RPMI7951 (cell line): ENCODE measurements around the gene RBM18. TPM values are rescaled to one million over a fixed set of nuclear protein-coding genes. Genes with fewer than 3 reads are reported as not detected.

Source experiments
- DNase-seq: peaks from one replicate; pipeline ENCODE4 v3.0.0-alpha.2; 2012; ENCODE audit warnings: low read depth
- total RNA-seq: library from RNA; depleted of rRNA; stranded (reverse); fragments of >200 nt; shearing (Covaris generic); gene quantifications from 2 replicates; pipeline ENCODE4 v1.2.3, GENCODE V29; 2014

The RBM18 gene
- total RNA-seq, 1 experiment from 2014 or later = 12.5 TPM

DNA sequence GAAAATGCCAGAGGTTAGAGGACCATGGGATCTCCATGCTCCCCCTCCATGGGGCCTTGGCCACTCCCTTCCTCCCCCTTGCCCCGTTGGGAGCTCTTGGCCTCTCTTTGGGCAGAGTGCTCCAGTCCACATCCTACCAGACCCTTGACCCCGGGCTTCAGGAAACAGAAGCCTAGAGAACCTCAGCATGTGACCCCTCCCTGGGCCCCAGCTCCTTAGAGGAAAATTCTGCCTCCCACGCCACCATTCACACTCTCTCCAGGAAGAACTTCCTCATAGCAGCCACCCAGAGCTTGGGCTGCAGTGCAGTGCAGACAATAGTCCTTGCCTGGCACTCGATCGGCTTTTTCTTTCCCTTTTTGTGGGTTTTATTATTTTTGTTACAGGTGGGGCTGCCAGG is 41.8 kb downstream of the RBM18 start:
- no peak for DNase-seq

DNA sequence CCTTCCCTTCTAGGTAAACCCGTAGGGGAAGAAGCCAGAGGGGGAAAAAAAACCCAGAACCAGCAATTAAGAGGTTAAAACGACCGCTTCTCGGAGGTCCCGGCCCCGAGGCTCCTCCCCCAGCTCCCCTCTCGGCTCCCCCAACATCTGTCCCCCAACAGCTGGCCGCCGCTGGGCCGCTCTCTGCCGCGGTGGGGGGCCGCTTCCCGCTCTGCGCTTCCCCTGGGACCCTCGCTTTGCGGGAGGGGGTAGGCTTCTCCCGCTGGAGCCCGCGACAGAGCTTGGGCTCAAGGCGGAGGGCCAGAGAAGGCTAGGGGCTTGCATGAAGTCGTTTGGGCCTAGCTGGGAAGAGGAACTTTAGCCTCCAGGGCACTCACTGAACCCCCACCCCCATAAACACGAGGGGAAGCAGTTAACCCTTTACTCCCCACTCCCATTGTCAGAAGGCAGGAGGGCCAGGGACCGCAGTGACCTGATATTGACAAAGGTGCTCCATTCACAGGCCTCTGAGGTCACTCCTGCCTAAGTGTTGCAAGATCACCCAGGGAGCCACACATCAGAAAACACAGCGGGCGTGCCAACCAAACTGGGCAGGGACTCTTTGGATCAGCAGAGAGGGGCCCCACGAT is 43.3 kb downstream of the RBM18 start:
- no peak for DNase-seq

DNA sequence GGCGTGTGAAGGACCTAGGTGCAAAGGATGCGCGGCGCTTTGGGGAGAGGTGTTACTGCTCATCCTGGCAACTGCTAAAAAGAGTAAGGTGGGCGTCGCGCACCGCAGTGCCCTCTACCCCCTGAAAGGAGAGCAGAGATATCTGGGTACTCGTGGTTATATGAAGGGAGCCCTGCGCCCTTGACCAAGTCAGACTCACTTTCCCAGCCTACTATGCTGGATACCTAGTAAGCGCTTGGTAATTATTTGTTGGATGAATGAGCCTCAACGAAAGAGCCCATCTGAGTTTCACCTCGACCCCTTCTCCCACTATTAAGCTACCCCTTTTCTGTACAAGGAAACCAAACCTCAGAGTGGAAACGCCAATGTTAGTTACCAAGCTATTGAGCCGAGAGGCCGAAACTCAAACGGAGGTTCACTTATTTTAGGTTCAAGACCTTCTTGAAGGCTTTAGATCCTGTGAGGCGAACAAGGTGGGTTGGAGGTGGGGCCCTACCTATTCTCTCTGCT is 43.9 kb downstream of the RBM18 start:
- no peak for DNase-seq

DNA sequence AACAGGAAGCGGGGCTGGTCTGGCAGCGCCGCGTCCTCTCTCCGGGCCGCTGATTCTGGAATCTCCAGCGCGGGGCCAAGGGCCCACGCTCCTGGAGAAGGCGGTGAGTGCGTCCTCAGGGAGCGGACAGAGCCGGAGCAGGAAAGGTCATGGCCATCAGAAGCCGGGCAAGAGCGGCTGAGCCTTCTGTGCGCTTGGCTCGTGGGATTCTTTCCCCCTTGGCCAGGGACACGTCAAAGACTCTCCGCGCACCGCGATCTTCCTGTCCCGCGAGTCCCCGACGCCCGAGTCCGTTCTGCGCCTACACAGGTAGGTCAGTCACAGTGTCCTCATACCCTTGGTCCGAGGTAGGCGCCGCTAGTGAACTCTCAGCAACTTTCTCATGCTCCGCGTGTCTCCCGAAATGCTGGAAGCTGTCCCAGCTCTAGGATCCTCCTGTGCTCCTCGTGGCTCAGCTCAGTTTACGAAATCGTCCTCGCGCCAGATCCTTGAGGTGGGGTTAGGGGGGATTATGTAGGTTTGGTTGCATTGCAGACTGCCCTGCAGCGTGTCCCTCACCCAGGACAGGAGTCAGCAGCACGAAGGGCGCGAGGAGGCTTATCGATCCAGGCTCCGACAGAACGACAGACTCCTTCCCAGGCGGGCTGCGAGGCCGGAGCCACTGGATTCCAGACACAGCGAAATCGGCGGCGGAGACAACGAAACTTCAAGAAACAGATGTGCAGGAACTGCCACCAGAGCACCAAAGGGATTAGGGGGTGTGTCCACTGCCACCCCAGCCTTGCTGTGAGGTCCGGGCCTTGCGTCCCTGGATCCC is 44.6 kb downstream of the RBM18 start:
- no peak for DNase-seq

DNA sequence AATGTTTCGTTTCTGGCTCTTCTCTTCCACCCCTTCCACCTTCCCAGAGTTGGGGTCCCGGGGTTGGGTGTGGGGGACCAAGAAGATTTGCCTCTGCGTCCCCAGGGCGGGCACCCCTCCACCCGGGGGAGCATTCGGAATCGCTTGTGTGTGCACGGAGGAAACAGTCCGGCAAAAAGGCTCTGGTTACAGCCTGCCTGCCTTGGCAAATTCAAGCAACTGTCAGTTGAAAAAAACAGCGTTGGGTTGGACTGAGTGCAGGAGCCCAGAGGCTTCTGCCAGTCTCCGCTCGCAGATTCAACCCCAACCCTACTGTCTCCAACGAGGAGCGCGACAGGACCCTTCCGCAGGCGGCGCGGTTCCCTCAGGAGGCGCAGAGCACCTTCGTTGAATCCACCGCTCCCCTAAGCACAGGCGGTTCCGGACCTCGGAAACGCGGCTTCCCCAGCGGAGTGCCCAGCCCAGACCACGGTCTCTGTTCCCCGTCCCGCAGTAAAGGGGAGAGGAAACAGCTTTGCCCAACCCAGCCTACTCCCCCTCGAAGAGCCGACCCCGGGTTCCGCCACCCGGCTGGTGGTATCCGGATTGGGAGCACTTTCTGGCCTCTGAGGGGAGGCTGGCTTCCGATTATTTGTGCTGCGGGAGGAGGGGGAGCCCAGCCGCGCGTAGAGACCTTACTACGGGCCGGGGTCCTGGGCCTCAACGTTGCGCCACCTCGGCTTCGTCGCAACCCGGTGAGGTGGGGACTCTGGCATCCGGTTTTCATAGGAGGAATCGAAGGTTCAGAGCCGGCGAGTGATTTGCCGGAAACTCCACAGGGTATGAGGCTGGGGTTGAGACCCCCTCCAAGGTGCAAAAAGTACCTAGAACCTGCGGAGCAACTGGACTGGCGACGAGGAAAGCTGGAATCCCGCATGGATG is 45.4 kb downstream of the RBM18 start:
- no peak for DNase-seq

DNA sequence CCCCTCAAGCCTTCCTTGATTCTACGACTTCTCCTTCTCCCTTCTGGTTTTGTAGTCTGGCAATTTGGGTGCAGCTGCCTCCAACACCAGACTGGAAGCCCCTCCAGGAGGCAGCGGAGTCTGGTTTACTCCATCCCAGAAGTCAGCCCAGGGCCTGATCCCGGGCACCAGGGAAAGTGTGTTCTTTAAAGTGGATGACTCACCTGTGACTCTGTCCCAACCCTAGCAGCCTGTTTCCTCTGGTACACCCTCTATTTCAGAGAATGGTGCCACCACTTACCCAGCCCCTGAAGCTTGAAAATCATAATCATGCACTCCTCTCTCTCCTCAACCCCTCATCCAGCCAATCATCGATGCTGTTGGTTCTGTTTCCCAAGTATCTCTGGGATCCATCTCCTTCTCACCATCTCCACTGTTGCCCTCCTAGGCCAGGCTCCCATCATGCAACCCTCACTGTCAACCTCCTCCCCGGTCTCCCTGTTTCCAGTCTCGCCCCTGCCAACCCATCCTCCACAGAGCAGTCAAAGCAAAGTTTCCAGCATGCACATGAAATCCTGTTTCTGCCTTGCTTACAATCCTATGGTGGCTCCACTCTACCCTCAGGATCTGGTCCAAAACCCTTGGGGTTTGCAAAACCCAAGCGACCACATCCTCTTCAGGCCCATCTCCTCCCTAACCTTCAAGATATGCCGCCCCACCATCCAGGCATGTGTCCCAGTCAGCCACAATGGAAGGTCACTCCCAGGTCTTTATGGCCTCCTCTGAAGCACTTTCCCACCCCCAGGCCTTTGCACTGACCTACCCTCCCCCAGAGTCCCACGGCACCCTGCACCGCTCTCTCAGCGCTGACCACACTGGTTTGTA is 46.3 kb downstream of the RBM18 start:
- DNase-seq = peak; percentile 26

DNA sequence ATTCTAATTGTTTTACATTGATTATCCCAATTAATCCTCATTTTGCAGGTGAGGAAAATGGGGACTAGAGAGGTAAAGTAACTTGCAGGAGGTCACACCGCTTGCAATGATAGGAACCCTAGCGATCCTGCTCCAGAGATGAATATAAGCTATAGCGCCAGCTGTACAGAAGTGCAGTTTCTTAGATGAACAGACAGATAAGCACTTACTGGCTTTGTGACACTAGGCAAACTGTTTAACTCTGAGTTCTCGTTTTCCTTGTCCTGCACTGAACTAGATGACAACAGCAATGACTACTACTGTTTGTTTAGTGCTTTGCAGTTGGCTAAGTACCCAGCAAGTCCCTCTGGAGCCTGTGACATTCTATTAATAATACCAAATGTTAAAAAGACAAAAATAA is 47.0 kb downstream of the RBM18 start:
- no peak for DNase-seq

DNA sequence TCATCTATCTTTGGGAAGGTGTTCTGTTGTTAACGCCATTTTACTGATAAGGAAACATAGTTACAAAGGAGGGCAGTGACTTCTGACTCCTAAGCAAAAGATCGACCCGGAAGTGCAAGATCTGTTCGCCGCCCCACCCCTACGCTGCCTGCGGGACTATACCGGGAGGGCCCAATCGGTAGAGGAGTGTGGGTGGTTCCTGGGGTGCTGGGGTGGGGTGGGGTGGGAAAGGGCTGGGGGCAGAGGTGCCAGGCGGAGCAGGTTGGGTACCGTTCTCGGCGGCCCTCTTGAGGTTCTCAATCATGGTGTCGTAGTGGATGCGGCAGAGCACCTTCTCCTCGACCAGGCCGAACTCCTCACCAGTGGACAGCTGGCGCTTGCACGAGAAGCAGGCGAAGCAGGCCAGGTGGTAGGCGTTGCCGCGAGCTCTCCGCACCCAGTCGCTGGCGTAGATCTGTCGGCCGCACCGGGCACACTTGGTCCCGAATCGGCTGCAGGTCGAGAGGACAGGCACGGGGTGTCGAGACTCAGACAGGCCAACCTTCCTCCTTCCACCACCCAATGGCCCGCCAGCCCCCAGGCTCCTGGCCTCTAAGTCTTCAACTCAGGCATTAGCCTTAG is 47.7 kb downstream of the RBM18 start:
- DNase-seq = no peak

DNA sequence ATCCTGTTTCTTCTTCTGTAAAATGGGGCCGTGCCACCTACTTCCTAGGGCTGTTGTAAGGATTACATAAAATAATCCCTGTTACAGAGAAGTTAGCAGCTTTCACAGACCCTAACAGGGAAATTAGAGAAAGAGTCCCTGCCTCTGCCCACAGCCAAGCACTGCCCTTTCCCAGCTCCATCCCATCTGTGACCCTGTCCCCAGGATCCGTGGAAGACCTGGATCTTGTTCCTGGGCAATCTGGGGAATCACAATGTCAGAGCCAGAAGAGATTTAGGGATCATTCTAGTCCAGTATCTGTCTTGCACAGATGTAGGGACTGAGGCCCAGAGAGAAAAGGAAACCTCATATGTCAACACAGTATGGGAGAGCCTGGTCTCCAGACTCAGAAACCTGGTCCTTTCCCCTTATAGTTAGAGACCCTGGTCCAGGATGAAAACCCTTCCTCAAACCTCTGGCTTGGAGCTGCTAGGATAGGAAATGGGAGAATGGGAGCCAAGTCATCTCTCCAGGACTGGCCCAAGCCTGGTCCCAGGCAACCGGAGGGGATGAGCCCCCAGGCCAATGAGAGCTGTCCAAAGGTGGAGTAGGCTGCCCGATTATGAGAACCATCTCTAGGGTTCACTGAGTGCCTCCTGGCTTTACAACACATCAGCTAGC is 48.4 kb downstream of the RBM18 start:
- DNase-seq = no peak

DNA sequence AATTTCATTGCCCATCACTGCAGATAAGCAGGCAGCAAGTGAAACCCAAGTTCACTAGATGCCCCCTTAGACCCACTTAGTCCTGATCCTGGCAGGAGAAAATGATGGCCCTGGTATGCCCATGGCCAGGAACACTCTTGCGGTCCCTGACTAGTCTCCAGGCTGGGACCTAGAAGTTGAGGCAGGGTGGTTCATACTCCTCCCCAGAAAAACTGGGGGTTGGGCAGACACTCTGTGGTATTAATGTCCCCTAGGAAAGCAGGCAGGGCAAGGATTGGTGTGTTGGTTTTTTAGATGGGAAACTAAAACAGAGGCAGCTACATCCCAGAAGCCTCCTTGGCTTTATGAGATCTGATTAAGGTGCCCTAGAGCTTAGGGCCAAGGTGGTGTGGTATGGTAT is 49.0 kb downstream of the RBM18 start:
- no peak for DNase-seq

DNA sequence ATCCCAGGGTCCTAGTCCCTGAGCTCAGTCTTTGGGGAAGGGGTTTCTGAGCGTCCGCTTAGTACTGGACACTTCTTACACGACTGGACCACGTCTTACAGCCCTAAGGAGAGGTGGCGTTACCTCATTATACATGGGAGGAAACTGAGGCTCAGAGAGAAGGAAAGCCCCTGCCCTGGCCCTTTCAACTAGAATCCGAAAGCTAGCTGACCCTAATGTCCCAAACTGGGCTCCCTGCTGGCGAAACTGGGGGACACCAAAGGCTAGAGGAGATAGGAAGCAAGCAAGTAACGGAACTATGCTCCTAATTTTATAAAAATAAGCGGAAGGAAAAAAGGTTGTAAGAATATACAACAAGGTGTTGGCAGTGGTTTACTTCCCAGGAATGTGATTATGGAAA is 50.1 kb downstream of the RBM18 start:
- DNase-seq = no peak

DNA sequence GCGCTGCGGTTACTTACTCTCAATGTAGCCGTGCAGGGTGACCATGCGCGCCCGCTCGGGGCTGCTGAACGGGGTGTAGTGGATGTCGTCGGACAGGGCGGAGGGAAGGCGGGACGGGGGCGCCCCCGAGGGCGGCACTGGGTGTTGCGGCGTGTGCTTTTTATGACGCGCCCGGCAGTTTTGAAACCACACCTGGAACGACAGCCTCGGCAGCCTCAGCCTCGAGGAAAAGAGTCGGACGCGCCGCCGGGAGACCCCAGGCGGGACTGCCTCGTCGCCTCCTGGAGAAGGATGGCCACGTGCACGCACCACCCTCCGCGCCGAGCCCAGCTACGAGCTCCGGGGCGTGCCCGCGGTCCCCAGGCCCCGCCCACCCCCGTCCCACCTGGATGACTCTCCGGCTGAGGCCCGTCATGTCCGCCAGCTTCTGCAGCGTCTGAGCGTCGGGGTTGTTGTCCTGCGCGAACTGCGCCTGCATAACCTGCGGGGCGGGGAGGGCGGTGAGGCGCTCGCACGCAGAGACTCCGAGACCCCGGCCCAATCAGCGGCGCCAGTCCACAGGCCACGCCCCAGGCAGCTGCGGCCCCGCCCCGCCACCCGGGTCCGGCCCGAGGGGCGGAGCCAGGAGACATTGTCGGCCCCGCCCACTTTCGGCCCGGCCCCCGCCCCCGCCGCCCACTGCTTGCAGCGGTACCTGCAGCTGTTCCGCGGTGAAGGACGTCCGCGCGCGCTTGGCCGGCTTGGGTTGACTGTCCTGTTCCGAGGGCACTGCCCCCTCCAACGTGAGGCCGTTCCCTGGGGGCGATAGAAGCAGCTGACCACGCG is 50.8 kb downstream of the RBM18 start:
- peak; percentile 17 for DNase-seq

DNA sequence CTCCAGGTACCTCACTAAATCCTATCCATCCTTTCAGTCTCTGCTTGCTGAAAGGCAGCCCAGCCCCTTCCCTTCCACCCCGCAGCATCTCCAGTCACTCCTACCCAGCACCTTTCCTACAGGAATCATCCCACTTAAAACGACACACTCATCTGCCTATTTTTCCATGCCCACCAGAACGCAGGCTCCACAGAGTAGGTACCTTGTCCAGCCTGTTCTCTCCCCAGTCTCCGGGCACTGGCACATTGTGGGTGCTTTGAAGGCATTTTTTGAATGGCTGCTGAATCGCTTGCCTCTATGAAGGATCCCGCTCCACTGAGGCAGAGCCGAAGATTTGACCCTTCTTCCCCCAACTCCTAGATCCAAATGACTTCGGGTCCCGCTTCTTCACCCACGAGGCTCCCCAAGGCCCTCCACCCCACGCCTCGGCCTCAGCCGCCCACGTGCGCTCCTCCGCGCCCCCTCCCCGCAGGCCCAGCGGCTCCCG is 51.5 kb downstream of the RBM18 start:
- no peak for DNase-seq

DNA sequence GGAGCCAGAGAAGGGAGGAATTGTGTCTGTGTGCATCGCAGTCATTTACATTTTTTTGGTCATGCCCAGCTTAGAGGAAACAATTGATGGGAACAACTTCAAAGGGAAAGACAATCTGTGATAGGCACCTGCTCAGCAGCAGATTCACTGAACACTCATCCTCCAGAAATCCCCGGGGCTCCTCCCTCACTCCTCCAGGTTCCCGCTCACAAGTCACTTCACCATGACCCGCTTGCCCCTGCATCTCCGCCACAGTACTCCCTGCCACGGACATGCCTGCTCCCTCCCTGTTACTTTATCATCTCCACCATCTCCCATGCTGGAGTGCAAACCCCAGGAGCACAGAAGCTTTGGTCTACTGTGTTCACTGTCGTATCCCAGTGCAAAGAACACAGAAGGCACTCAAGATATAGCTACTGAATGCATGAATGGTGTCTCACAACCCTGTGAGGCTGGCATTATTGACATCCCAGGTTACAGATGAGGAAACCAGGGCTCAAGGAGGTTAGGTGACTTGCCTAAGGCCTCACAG is 52.1 kb downstream of the RBM18 start:
- no peak for DNase-seq

DNA sequence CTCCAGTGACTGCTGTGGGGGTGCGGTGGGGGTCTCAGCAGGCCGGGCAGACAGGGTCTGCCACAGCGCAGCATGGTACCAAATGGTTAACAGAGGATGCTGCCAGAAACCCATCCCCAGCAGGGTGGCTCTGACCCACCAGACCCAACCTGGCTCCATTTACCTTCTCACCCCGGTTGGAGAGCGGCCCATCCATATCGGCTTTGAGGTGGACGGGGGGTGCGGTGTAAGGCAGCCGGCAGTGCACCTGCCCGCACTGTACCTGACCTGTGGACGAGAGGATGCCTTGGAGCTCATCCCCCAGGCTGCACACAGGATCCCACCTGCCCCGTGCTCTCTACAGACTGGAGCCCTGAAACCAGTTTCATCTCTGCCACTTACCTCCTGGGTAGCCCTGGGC is 55.2 kb downstream of the RBM18 start:
- no peak for DNase-seq

DNA sequence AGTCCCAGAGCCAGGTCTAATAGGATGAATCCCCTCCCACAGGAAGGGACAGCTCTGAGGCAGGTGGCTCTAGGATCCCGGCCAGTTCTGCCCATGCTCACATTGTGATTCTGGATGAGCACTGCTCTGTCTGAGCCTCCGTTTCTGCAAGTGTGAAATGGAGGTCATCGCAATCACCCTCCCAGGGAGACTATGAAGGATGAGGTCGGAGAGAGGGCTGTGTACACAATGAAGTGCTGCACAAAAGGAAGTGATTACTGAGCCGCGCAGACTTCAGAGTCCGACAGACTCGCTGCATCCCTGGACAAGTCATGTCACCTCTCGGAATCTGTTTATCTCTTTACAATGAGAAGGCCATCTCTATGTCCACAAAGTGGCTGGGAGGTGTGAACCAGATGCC is 57.5 kb downstream of the RBM18 start:
- no peak for DNase-seq

DNA sequence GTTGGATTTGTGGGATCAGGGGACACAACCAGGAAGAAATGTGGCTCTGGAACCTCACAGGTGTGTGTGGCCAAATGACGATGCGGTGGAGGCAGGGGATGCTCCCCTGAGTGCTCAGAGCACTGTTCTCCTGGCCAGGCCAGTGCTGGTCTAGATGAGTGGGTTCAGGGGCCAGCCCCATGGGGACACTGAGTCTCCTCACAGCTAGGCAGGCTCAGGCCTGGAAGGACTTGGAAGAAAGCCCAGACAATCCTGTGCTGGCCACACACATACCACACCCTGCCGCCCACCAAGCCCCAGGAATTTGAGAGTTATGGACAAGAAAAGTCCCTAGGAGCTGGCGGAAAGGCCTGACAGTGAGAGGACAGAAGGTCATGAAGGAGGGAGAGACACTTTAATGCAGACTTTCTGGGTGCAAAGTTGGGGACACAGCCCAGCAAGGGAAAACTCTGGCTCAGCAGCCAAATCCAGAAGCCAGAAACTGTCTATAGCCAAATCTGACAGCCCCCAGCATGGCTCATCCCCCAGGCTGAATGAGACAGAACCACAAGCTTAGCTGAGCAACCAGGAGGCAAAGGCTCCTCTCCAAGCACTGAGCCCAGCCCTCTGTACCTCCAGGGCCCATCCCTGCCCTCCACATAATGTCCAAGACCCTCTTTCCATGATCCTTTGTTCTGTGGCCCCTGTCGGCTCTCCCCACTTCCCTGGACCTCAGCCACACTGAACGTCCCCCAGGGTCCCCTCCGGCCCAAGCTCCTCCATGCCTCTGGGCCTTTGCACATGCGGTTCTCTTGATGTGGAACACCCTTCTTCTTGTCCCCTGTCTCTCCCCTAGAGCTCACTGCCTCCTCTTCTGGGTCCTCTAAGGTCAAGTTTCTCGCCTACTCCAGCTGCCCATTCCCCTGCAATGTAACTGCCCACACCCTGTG is 58.3 kb downstream of the RBM18 start:
- DNase-seq = peak; percentile 56

DNA sequence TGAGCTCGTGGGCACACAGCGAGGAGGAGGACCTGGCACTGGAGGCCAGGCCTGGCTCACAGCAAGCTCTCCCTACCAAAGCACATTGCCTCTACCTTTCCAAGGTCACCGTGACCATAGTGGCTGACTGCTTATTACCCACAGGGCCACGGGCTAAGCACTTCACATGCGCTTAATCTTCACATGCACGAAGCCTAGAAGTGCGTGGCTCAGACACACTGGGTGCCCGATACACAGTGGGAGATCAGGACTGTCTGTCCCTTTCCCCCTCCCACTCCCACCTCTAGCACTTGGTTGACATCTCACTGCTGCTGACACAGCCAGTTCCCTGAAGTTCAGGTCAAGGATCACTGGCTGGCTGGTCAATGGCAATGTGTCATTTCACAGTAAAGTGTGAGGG is 59.5 kb downstream of the RBM18 start:
- DNase-seq = no peak
